Measurements from ENCODE around the gene DCLK2.
"Not testable (repeated sequence)": the region's sequence is repeated elsewhere in the genome, so short reads cannot be mapped to it uniquely, and the experiment has no call there.

Gene DCLK2

DNA sequence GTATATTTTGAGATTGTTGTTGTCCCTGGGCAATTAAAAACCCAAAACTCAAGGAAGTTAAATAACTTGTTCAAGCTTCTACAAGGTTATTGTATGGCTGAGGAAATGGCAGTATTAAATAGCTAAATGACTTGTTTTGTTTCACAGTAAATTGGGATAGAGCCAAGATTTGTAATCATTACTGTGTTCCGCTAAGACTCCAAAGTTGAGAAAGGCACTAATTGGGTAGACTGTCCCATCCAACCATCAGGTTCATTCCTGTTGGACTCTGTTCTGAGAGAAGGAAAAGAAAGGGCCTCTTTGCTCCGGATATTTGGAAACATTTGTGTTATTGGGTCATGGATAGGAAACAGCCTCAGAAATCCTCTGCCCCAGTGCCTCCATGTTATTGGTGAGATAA lies 82.2 kb downstream of the DCLK2 start:
- intact Hi-C loops (cut with micrococcal nuclease): no loop called here
- H3K4me1 Mint-ChIP-seq (ENCODE audit: low read depth): no peaks in the 10 kb centered on the region
- no peaks in the 10 kb centered on the region for H3K9me3 Mint-ChIP-seq
- no peak overlapping the region for H3K27ac Mint-ChIP-seq
- no peaks in the 10 kb centered on the region for H3K36me3 Mint-ChIP-seq (ENCODE audit: low read depth)
- no peak overlapping the region for H3K4me3 Mint-ChIP-seq
- H3K27me3 Mint-ChIP-seq: no peaks in the 10 kb centered on the region

DNA sequence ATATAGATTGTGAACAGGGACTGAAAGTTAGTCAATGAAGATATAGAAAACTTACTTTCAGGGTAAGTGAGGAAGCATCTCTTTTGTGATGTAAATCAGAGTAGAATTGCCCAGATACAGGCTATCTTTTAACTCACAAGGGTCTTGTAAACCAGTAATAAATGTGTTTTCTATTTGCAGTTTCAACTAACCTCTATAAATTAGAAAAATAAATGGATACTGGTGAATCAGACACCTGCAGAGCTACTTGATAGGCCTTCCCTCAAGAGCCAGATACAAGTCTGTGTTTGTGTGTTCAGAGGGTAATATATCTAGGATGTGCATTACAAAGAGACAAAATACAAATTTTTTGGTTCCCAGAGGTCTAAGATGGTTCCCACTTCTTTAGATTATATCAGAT lies 82.9 kb downstream of the DCLK2 start:
- H3K27ac Mint-ChIP-seq: no peak overlapping the region
- H3K36me3 Mint-ChIP-seq (ENCODE audit: low read depth): no peaks in the 10 kb centered on the region
- H3K9me3 Mint-ChIP-seq: no peaks in the 10 kb centered on the region
- no peak overlapping the region for H3K4me3 Mint-ChIP-seq
- intact Hi-C loops (cut with micrococcal nuclease): no loop called here
- H3K27me3 Mint-ChIP-seq: no peaks in the 10 kb centered on the region
- H3K4me1 Mint-ChIP-seq (ENCODE audit: low read depth): no peaks in the 10 kb centered on the region

DNA sequence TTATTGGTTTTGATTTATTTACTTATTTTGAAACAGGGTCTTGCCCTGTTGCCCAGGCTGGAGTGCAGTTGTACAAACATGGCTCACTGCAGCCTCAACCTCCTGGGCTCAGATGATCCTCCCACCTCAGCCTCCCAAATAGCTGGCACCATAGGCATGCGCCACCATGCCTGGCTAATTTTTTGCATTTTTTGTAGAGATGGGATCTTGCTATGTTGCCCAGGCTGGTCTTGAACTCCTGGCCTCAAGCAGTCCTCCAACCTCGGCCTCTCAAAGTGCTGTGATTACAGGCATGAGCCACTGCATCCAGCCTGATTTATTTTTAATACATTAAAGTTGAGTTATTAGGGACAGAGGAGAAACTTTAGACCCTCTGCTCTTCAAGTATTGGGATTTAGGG lies 83.8 kb downstream of the DCLK2 start:
- H3K4me1 Mint-ChIP-seq (ENCODE audit: low read depth); H3K36me3 Mint-ChIP-seq (ENCODE audit: low read depth); H3K9me3 Mint-ChIP-seq; H3K27me3 Mint-ChIP-seq; H3K27ac Mint-ChIP-seq; intact Hi-C loops (cut with micrococcal nuclease); H3K4me3 Mint-ChIP-seq: not testable (repeated sequence)

DNA sequence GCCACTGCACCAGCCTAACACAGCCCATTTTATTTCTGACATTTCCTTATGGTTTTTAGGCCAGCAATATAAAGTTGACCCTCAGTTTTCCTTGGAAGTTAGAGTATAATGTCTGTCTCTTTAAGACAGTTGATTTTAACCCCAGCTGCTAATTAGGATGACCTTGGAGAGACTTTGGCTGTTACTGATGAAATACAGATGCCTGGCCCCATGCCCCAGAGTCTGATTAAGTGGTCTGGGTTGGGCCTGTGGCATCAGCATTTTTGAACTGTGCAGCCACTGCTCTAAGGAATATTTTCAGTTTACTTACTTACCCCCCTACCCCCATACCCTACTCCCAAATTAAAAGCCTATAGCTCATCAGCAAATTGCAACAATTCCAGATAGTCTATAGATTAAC lies 85.8 kb downstream of the DCLK2 start:
- Mint-ChIP-seq H3K4me3 (no peak overlapping the region), H3K9me3 (no peaks in the 10 kb centered on the region), H3K27ac (no peak overlapping the region), H3K27me3 (no peaks in the 10 kb centered on the region), H3K4me1 (ENCODE audit: low read depth) (no peaks in the 10 kb centered on the region), H3K36me3 (ENCODE audit: low read depth) (no peaks in the 10 kb centered on the region)
- intact Hi-C loops (cut with micrococcal nuclease): no loop called here

DNA sequence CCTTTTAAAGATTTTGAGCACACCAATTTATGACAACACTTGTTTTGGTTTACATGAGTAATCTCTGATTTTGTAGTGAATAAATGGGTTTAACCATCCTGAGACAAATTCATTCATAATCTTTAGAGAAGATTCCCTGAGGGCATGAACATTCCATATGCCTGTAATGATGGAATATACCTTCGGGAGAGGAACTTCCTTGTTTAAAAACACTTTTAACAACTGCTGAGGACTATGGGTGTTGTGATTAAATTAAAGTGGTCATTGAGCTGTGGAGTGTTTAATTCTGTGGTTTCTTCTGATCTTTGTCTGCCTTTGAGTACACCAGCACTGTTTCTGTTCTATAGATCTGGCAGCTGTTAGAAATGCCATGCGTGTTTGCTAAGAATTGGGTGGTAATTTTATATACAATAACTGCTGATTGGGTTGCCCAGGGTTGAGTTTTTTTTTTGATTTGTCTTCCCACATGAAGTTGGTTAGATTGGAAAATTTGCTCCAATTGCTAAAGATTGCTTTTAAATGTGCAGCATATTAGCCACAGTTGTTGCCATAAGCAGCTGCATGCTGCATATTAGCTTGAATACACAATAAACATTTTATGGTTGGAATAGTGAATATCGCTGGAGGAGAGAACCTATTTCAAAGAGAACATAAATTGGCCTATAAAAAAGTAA lies 86.8 kb downstream of the DCLK2 start:
- intact Hi-C loops (cut with micrococcal nuclease): no loop called here
- Mint-ChIP-seq H3K27ac (no peak overlapping the region), H3K4me1 (ENCODE audit: low read depth) (no peaks in the 10 kb centered on the region), H3K9me3 (no peaks in the 10 kb centered on the region), H3K36me3 (ENCODE audit: low read depth) (no peaks in the 10 kb centered on the region), H3K4me3 (no peak overlapping the region), H3K27me3 (no peaks in the 10 kb centered on the region)

DNA sequence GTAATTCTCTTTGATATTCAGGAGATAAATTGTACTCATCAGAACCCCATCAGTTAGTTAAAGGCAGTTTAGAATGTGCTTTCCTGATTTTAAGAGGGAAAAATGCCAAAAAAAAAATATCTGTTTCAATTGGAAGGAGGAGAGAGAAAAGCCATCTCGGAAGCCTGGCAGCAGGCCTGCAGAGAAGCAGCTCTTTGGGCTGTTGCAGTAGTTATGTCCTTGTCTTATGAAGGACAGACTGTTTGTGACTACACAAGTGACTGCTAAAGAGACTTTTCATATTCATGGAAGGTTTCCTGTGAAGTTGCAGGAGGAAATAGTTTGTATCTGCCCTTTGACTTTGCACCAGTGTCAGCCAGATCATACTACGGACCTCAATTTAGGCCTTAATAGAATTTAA lies 88.8 kb downstream of the DCLK2 start:
- Mint-ChIP-seq H3K4me3 (no peak overlapping the region), H3K27me3 (no peaks in the 10 kb centered on the region), H3K27ac (no peak overlapping the region), H3K4me1 (ENCODE audit: low read depth) (no peaks in the 10 kb centered on the region), H3K36me3 (ENCODE audit: low read depth) (no peaks in the 10 kb centered on the region), H3K9me3 (no peaks in the 10 kb centered on the region)
- intact Hi-C loops (cut with micrococcal nuclease): no loop called here

DNA sequence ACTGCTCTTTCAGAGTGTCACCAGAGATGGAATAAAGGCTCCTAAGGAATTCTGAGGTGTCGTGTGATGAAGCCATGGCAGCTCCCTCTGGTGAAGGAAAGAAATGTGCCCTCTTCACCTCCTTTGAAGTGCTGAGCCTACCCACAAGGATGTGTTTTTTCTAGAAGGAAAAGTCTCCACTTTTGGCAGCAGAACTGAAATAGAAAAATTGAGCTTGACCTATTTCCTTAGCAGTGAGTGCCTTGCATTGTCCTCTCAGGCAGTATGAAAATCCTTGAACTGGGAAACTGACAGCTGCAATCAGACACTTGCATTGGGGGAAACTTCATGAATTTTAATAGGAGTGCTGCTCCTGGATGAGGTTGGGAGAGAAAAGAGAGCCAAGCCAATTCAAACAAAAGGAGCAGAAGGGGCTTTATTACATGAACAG lies 95.2 kb downstream of the DCLK2 start:
- intact Hi-C loops (cut with micrococcal nuclease): no loop called here
- H3K4me3 Mint-ChIP-seq: no peak overlapping the region
- no peaks in the 10 kb centered on the region for H3K36me3 Mint-ChIP-seq (ENCODE audit: low read depth)
- no peak overlapping the region for H3K27ac Mint-ChIP-seq
- H3K27me3 Mint-ChIP-seq: peaks cover 1% of the 10 kb centered on the region
- peaks cover 8% of the 10 kb centered on the region for H3K4me1 Mint-ChIP-seq (ENCODE audit: low read depth)
- H3K9me3 Mint-ChIP-seq: no peaks in the 10 kb centered on the region

DNA sequence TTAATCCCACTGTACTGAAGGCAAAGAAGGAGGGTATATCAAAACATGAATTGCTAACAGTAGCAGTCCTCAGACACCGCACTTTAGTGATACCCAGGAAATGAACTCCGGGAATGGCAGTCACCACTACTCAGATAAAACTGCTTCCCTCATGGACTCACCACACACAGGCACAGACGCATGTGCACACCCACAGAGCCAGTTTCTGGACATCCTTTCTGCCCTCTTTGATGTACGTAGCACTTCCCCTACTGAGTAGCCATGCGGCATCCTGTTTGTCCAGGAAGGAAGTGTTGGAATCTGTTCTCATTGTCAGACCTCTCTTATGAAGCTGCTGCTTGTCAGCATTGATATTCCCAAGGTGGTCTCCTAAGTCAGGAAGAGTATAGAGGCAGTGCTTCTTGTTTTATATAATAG lies 95.7 kb downstream of the DCLK2 start:
- no peaks in the 10 kb centered on the region for H3K36me3 Mint-ChIP-seq (ENCODE audit: low read depth)
- no peak overlapping the region for H3K4me3 Mint-ChIP-seq
- peaks cover 1% of the 10 kb centered on the region for H3K27me3 Mint-ChIP-seq
- intact Hi-C loops (cut with micrococcal nuclease): no loop called here
- H3K4me1 Mint-ChIP-seq (ENCODE audit: low read depth): peaks cover 8% of the 10 kb centered on the region
- no peak overlapping the region for H3K27ac Mint-ChIP-seq
- no peaks in the 10 kb centered on the region for H3K9me3 Mint-ChIP-seq

DNA sequence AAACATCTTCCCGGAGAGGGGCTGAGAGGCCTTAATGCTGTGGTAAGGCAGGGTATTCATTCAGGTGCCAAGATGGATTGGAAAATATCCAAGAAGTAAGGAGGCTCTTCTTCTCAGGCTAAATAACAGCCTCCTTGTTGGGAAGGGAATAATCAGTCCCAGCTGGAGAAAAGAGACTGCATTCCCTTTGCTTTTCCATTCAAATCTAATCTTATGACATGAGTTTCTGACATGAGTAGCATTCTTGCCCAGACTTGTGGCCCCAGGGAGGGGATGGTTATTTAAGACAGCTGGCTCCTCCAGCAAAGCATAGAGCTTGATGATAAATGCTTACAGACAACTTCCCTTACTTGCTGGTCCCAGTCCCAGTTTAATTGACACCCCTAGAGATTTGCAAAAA lies 98.3 kb downstream of the DCLK2 start:
- Mint-ChIP-seq H3K27me3 (peaks cover 1% of the 10 kb centered on the region), H3K4me1 (ENCODE audit: low read depth) (peaks cover 8% of the 10 kb centered on the region), H3K36me3 (ENCODE audit: low read depth) (no peaks in the 10 kb centered on the region), H3K27ac (no peak overlapping the region), H3K9me3 (no peaks in the 10 kb centered on the region), H3K4me3 (no peak overlapping the region)
- intact Hi-C loops (cut with micrococcal nuclease): no loop called here

DNA sequence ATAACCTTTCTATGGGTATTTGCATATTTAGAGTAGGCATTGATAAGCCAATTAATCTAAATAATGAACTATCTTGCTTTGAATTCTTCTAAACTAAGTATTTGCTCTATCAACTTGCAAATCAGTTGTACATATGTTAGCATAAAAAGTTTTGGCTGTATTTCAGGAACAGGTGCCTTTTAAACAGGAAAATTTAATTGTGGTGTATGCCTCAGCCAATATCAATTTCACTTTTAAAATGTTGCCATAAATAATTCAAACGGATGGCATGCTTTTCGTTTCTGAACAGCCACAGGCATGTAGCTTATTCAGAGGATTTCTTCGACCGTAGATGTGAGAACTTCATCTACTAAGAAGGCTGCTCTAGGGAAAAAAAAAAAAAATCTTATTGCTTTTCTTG lies 99.9 kb downstream of the DCLK2 start:
- Mint-ChIP-seq H3K27ac (no peak overlapping the region), H3K4me1 (ENCODE audit: low read depth) (peaks cover 8% of the 10 kb centered on the region), H3K36me3 (ENCODE audit: low read depth) (no peaks in the 10 kb centered on the region), H3K9me3 (no peaks in the 10 kb centered on the region), H3K27me3 (peaks cover 1% of the 10 kb centered on the region), H3K4me3 (no peak overlapping the region)
- intact Hi-C loops (cut with micrococcal nuclease): no loop called here

DNA sequence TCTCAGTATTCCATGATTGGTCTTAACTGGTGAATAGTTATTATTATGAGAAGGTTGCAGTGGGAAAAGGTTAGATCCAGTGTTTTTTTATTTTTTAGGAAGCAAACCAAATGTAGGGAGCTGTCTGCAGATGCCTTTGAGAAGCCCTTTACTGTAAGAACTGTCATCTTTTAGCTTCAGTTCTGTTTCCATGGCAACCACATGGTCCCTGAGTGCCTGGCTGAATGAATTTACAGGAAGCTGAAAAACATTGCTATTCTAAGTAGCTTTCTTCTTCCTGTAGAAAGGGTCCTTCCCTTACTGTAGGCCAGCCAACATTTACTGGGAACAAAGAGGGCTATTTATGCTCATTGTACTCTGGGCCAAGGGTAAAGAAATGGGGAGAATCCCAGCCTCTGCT lies 103.3 kb downstream of the DCLK2 start:
- intact Hi-C loops (cut with micrococcal nuclease): no loop called here
- H3K4me1 Mint-ChIP-seq (ENCODE audit: low read depth): no peaks in the 10 kb centered on the region
- no peak overlapping the region for H3K27ac Mint-ChIP-seq
- peaks cover 9% of the 10 kb centered on the region for H3K9me3 Mint-ChIP-seq
- no peaks in the 10 kb centered on the region for H3K27me3 Mint-ChIP-seq
- H3K36me3 Mint-ChIP-seq (ENCODE audit: low read depth): no peaks in the 10 kb centered on the region
- no peak overlapping the region for H3K4me3 Mint-ChIP-seq

DNA sequence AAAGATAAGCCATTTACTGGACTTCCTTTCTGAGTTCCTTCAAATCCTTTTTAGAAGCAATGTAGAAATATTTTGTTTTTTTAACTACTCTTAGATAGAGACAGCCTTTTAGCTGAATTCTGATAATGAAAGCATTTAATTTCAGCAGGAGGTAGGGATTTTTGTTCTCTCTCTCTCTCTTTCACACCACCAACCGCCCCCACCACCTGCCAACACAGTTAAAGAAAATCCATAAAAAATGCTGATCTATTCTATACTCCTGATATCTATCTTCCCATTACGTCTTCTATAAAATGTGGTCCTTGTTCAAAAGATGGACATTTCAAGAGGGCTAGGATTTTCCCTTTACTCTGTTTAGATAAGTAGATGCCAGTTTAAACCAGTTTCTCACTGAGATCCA lies 104.5 kb downstream of the DCLK2 start:
- Mint-ChIP-seq H3K9me3 (peaks cover 9% of the 10 kb centered on the region), H3K27ac (no peak overlapping the region), H3K4me3 (no peak overlapping the region), H3K27me3 (no peaks in the 10 kb centered on the region), H3K36me3 (ENCODE audit: low read depth) (no peaks in the 10 kb centered on the region), H3K4me1 (ENCODE audit: low read depth) (no peaks in the 10 kb centered on the region)
- intact Hi-C loops (cut with micrococcal nuclease): no loop called here

DNA sequence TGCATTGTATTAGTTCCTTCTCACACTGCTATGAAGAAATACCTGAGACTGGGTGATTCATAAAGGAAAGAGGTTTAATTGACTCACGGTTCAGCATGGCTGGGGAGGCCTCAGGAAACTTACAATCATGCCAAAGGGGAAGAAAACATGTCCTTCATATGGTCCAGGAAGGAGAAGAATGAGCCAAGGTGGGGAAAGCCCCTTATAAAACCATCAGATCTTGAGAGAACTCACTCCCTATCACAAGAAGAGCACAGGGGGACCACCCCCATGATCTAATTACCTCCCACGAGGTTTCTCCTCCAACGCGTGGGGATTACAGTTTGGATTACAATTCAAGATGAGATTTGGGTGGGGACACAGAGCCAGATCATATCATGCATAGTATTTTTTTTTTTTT lies 106.8 kb downstream of the DCLK2 start:
- H3K9me3 Mint-ChIP-seq; intact Hi-C loops (cut with micrococcal nuclease); H3K4me3 Mint-ChIP-seq: not testable (repeated sequence)

DNA sequence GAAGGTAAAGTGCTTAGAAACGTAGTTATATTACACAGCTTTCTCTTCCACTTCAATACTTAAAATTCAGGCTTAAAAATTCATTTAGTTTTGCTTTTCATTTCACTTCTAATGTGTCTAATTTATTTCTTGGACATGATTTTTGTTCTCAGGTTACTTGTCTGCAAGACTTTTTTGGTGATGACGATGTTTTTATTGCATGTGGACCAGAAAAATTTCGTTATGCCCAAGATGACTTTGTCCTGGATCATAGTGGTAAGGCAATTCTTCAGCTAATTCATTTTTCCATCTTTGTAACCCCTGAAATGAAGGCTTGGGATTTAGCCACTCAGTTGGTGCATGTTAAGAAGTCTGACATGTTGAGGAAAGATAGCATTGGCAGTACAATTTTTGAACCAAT lies 114.7 kb downstream of the DCLK2 start:
- H3K36me3 Mint-ChIP-seq (ENCODE audit: low read depth): no peaks in the 10 kb centered on the region
- no peaks in the 10 kb centered on the region for H3K27me3 Mint-ChIP-seq
- H3K9me3 Mint-ChIP-seq: no peaks in the 10 kb centered on the region
- H3K4me1 Mint-ChIP-seq (ENCODE audit: low read depth): no peaks in the 10 kb centered on the region
- intact Hi-C loops (cut with micrococcal nuclease): no loop called here
- no peak overlapping the region for H3K27ac Mint-ChIP-seq
- no peak overlapping the region for H3K4me3 Mint-ChIP-seq

More for the DNA sequence above, 106.8 kb downstream of the DCLK2 start:
- H3K27ac Mint-ChIP-seq; H3K4me1 Mint-ChIP-seq (ENCODE audit: low read depth); H3K27me3 Mint-ChIP-seq; H3K36me3 Mint-ChIP-seq (ENCODE audit: low read depth): not testable (repeated sequence)

DNA sequence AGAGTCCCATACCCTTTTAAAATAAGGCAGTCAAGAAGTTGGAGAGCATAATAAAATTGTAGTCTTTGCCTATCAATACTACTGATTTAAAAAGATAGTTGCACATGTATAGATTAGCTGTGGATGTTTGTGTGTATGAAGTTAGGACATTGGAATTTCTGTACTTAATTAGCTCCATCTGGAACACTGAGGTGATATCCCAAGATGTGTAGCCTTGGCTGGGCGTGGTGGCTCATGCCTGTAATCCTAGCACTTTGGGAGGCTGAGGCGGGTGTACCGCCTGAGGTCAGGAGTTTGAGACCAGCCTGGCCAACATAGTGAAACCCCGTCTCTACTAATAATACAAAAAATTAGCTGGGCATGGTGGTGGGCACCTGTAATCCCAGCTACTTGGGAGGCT lies 119.0 kb downstream of the DCLK2 start:
- H3K4me3 Mint-ChIP-seq; intact Hi-C loops (cut with micrococcal nuclease); H3K27ac Mint-ChIP-seq; H3K27me3 Mint-ChIP-seq; H3K4me1 Mint-ChIP-seq (ENCODE audit: low read depth); H3K9me3 Mint-ChIP-seq; H3K36me3 Mint-ChIP-seq (ENCODE audit: low read depth): not testable (repeated sequence)
